Endothelial cell of umbilical vein (primary cell): ENCODE data around the gene EFNA5. TPM values are rescaled to one million over a fixed set of nuclear protein-coding genes. Genes with fewer than 3 reads are reported as not detected.

ENCODE experiments used
- BruUV-seq: library from RNA; stranded (reverse); fragments of 400-500 nt; replicated peaks from 2 replicates; lab custom pipeline; 2021; lab: Mats Ljungman, UMichigan
- CTCF ChIA-PET: fragments of 300-600, 350-600 bp; sonication (Branson Sonifier 250); formaldehyde crosslinking; loops from one replicate; lab custom pipeline; 2021; ENCODE audit warnings: antibody characterized with exemption, inconsistent platforms; lab: Charles Lee
- POLR2A ChIA-PET: fragments of 300-600, 350-600 bp; sonication (Branson Sonifier 250); formaldehyde crosslinking; loops from one replicate; lab custom pipeline; 2021; ENCODE audit warnings: antibody characterized with exemption, inconsistent platforms; lab: Charles Lee
- DNase-seq: peaks from one replicate; pipeline ENCODE4 v3.0.0-alpha.2; 2011; ENCODE audit warnings: low read depth, low spot score
- FAIRE-seq: peaks from 2 replicates; lab custom pipeline; 2011; peaks lifted over from hg19 to GRCh38; lab: Jason Lieb, UNC
- H2AFZ ChIP-seq: 2 replicates; pipeline ENCODE4 v1.6.0; 2012; ENCODE audit warnings: low read depth, low read length, control low read depth, inconsistent platforms
- H3K27ac ChIP-seq: 2 replicates; pipeline ENCODE4 v1.5.1; 2011; ENCODE audit warnings: low read depth, mild to moderate bottlenecking, control low read depth, low read length, moderate library complexity; ENCODE audit not compliant: insufficient read depth
- H3K27me3 ChIP-seq, 2 experiments: 2 replicates each; pipeline versions ENCODE4 v1.6.0 to v1.6.1; 2011; ENCODE audit warnings: low read length in 2 of 2, mixed read lengths in 1 of 2; ENCODE audit not compliant: control insufficient read depth in 2 of 2, insufficient read depth in 2 of 2
- H3K36me3 ChIP-seq, 2 experiments: 2 replicates in 1 of 2; 3 replicates in 1 of 2; pipeline ENCODE4 v1.5.1; 2011; ENCODE audit warnings: low read length in 2 of 2, mild to moderate bottlenecking in 1 of 2, moderate library complexity in 1 of 2; ENCODE audit not compliant: control insufficient read depth in 2 of 2, insufficient read depth in 2 of 2; ENCODE audit errors: extremely low read depth in 1 of 2
- H3K4me1 ChIP-seq: 3 replicates; pipeline ENCODE4 v1.5.1; 2011; ENCODE audit warnings: mild to moderate bottlenecking, low read length; ENCODE audit not compliant: control insufficient read depth, insufficient read depth; ENCODE audit errors: extremely low read depth
- H3K4me2 ChIP-seq: 2 replicates; pipeline ENCODE4 v1.6.1; 2011; ENCODE audit warnings: low read length, control low read depth, mixed read lengths; ENCODE audit not compliant: insufficient read depth
- H3K4me3 ChIP-seq, 3 experiments: fragments of 200-600 bp in 1 of 3; sonication (generic), shearing (Covaris generic) in 1 of 3; replicated peaks in 1 of 3; 2 replicates each; pipeline ENCODE4 v1.5.1; 2011 to 2016; ENCODE audit warnings: control low read depth in 3 of 3, low read length in 3 of 3, mild to moderate bottlenecking in 2 of 3, inconsistent platforms in 1 of 3, low read depth in 1 of 3, moderate library complexity in 1 of 3; ENCODE audit not compliant: insufficient read depth in 1 of 3
- H3K79me2 ChIP-seq: 2 replicates; pipeline ENCODE4 v1.6.0; 2012; ENCODE audit warnings: low read length, inconsistent platforms; ENCODE audit not compliant: control insufficient read depth, insufficient read depth
- H3K9ac ChIP-seq: replicated peaks from 2 replicates; pipeline ENCODE3; 2011; ENCODE audit warnings: low read length, control low read depth; ENCODE audit not compliant: insufficient read depth; ENCODE audit errors: extremely low read depth
- H3K9me1 ChIP-seq: replicated peaks from 3 replicates; pipeline ENCODE4 v1.6.0; 2011; ENCODE audit warnings: mild to moderate bottlenecking, low read length; ENCODE audit not compliant: control insufficient read depth, insufficient read depth; ENCODE audit errors: extremely low read depth
- H3K9me3 ChIP-seq: replicated peaks from 2 replicates; pipeline ENCODE4 v1.5.1; 2012; ENCODE audit warnings: low read length, inconsistent platforms; ENCODE audit not compliant: control insufficient read depth, insufficient read depth
- H4K20me1 ChIP-seq: replicated peaks from 2 replicates; pipeline ENCODE3; 2011; ENCODE audit warnings: mild to moderate bottlenecking, low read length; ENCODE audit not compliant: control insufficient read depth, insufficient read depth; ENCODE audit errors: extremely low read depth
- CTCF ChIP-seq, 2 donors: IDR thresholded peaks; 1 replicate in 1 of 2; 2 replicates in 1 of 2; pipeline ENCODE4 v1.5.1; 2011; ENCODE audit warnings: low read length in 2 of 2, mild to moderate bottlenecking in 2 of 2, moderate library complexity in 2 of 2, control low read depth in 1 of 2, inconsistent platforms in 1 of 2, low read depth in 1 of 2; ENCODE audit not compliant: insufficient read depth in 1 of 2; ENCODE audit errors: extremely low read depth in 1 of 2
- EZH2 ChIP-seq: IDR thresholded peaks from 2 replicates; pipeline ENCODE4 v1.6.1; 2012; ENCODE audit warnings: borderline replicate concordance, low read depth, mild to moderate bottlenecking, moderate library complexity, low read length, inconsistent platforms; ENCODE audit not compliant: severe bottlenecking
- FOS ChIP-seq: IDR thresholded peaks from 2 replicates; pipeline ENCODE4 v1.6.1; 2011; ENCODE audit warnings: mild to moderate bottlenecking, low read length, moderate library complexity, borderline replicate concordance; ENCODE audit not compliant: insufficient read depth
- GATA2 ChIP-seq: IDR thresholded peaks from 2 replicates; pipeline ENCODE4 v1.7.0; 2011; ENCODE audit warnings: low read depth, mild to moderate bottlenecking, moderate library complexity, mixed read lengths, low read length; ENCODE audit not compliant: insufficient read length, insufficient read depth
- JUN ChIP-seq: IDR thresholded peaks from 2 replicates; pipeline ENCODE4 v1.6.1; 2011; ENCODE audit warnings: borderline replicate concordance, low read depth; ENCODE audit not compliant: insufficient read length, insufficient read depth
- MAX ChIP-seq: IDR thresholded peaks from 2 replicates; pipeline ENCODE4 v1.6.1; 2011; ENCODE audit not compliant: insufficient read depth, insufficient read length
- MYC ChIP-seq: IDR thresholded peaks from one replicate; pipeline ENCODE4 v1.6.1; 2011; ENCODE audit warnings: mild to moderate bottlenecking, low read depth, low read length
- POLR2A ChIP-seq: IDR thresholded peaks from 2 replicates; pipeline ENCODE4 v1.6.1; 2012; ENCODE audit warnings: low read depth, mild to moderate bottlenecking, control low read depth, low read length
- POLR2AphosphoS5 ChIP-seq: IDR thresholded peaks from 2 replicates; pipeline ENCODE4 v1.6.1; 2012; ENCODE audit warnings: low read depth, mild to moderate bottlenecking, control low read depth, low read length, moderate library complexity; ENCODE audit not compliant: insufficient read depth
- dilution Hi-C: fragments of 300-500 bp; cut with MboI; formaldehyde crosslinking; loops from one replicate; pipeline ENCODE4 v1.15.0; 2019; ENCODE audit warnings: low sequenced_read_pairs; ENCODE audit not compliant: extremely low pct_ligation_motif_present
- intact Hi-C: fragments of 100-400 bp; cut with micrococcal nuclease; formaldehyde crosslinking; loops from one replicate; pipeline ENCODE4 v1.10.0; 2022
- polyA plus RNA-seq, 4 experiments: library from polyadenylated mRNA; depleted of rRNA in 3 of 4; stranded (reverse) in 3 of 4; unstranded in 1 of 4; fragments of >200 nt; gene quantifications; 2 replicates each; pipeline versions ENCODE4 v1.2.1 to v1.2.3, GENCODE V29; 2011 to 2012; ENCODE audit warnings: missing spikeins in 1 of 4
- total RNA-seq: library from RNA; stranded (reverse); gene quantifications from 2 replicates; pipeline ENCODE4 v1.2.3, GENCODE V29; 2021

EFNA5 gene
- total and polyA plus RNA-seq, 2 donors (not counting 3 experiments of a cell fraction or from before 2014, with no cell fraction given), result 13.6 to 22.1 TPM

- no peaks in the 10 kb centered on the region for H3K36me3 ChIP-seq
- H3K79me2 ChIP-seq, result peaks cover 6% of the 10 kb centered on the region
- H2AFZ ChIP-seq, result no peak overlapping the region
- DNase-seq (no peak), FAIRE-seq (no peak)
- BruUV-seq, result no TSS peak
- no peaks in the 10 kb centered on the region for H4K20me1 ChIP-seq
- H3K4me2 ChIP-seq, result no peak overlapping the region
- H3K4me3 ChIP-seq, result no peak overlapping the region
- H3K4me1 ChIP-seq, result no peaks in the 10 kb centered on the region
- dilution Hi-C loops (no loop called here), intact Hi-C loops (no loop called here)
- POLR2A ChIA-PET, result no interaction called here
- TF ChIP-seq GATA2 (no peak), MAX (no peak), CTCF (IDR thresholded peaks at IDR 0.05; ENCODE audit: extremely low read depth in 1 of 2, insufficient read depth in 1 of 2, low read depth in 1 of 2, low read length in 2 of 2) (no peak), POLR2AphosphoS5 (no peak), FOS (no peak), JUN (no peak), POLR2A (no peak), MYC (no peak), EZH2 (no peak)
- H3K27ac ChIP-seq, result no peak overlapping the region
- H3K9me1 ChIP-seq, result no peaks in the 10 kb centered on the region
- CTCF ChIA-PET, result interaction anchor here (0.7 to 1.0 kb wide), 2 partner anchors 14 to 23 kb away, joined by 3 to 4 read pairs; no protein-coding TSS in a partner anchor
- no peaks in the 10 kb centered on the region for H3K27me3 ChIP-seq
- no peak overlapping the region for H3K9ac ChIP-seq
- no peaks in the 10 kb centered on the region for H3K9me3 ChIP-seq
Observed at GRCh38 chr5:107617052-107617451, 53.7 kb downstream of the EFNA5 start.
